Measurements from ENCODE around the gene FEZF1.

The FEZF1 gene

GRCh38 chr7:122304319-122304975 lies at the start of gene FEZF1:
TSS of gene FEZF1 (minus strand) at chr7:122304750. CDS start at chr7:122304437, 313 bp downstream.
- in situ Hi-C loops (cut with HindIII; ENCODE audit: low sequenced_read_pairs) = no loop called here

GRCh38 chr7:122352454-122352853 lies 47.9 kb upstream of the FEZF1 start:
- in situ Hi-C loops (cut with HindIII; ENCODE audit: low sequenced_read_pairs) = no loop called here

- in situ Hi-C loops (cut with HindIII; ENCODE audit: low sequenced_read_pairs) = no loop called here
These were observed 46.2 kb upstream of the FEZF1 start for GRCh38 chr7:122350701-122351100.

GRCh38 chr7:122344303-122344620 lies 39.7 kb upstream of the FEZF1 start:
- in situ Hi-C loops (cut with HindIII; ENCODE audit: low sequenced_read_pairs) = no loop called here

- in situ Hi-C loops (cut with HindIII; ENCODE audit: low sequenced_read_pairs) = no loop called here
These were observed 39.2 kb upstream of the FEZF1 start for GRCh38 chr7:122343601-122344302.

GRCh38 chr7:122340427-122340826 lies 35.9 kb upstream of the FEZF1 start:
- in situ Hi-C loops (cut with HindIII; ENCODE audit: low sequenced_read_pairs) = no loop called here

- in situ Hi-C loops (cut with HindIII; ENCODE audit: low sequenced_read_pairs) = no loop called here
These were observed 34.8 kb upstream of the FEZF1 start for GRCh38 chr7:122339145-122339904.

- in situ Hi-C loops (cut with HindIII; ENCODE audit: low sequenced_read_pairs) = no loop called here
These were observed 32.5 kb upstream of the FEZF1 start for GRCh38 chr7:122337011-122337410.

GRCh38 chr7:122329145-122329802 lies 24.7 kb upstream of the FEZF1 start:
- in situ Hi-C loops (cut with HindIII; ENCODE audit: low sequenced_read_pairs) = no loop called here

- in situ Hi-C loops (cut with HindIII; ENCODE audit: low sequenced_read_pairs) = no loop called here
These were observed 23.4 kb upstream of the FEZF1 start for GRCh38 chr7:122327969-122328368.

GRCh38 chr7:122316467-122317388 lies 12.2 kb upstream of the FEZF1 start:
- in situ Hi-C loops (cut with HindIII; ENCODE audit: low sequenced_read_pairs) = no loop called here

- in situ Hi-C loops (cut with HindIII; ENCODE audit: low sequenced_read_pairs) = no loop called here
These were observed 11.2 kb upstream of the FEZF1 start for GRCh38 chr7:122315507-122316466.

- in situ Hi-C loops (cut with HindIII; ENCODE audit: low sequenced_read_pairs) = no loop called here
These were observed 9.7 kb upstream of the FEZF1 start for GRCh38 chr7:122314284-122314683.

- in situ Hi-C loops (cut with HindIII; ENCODE audit: low sequenced_read_pairs) = no loop called here
These were observed 8.2 kb upstream of the FEZF1 start for GRCh38 chr7:122312789-122313188.

GRCh38 chr7:122311734-122312450 lies 7.3 kb upstream of the FEZF1 start:
- in situ Hi-C loops (cut with HindIII; ENCODE audit: low sequenced_read_pairs) = no loop called here

GRCh38 chr7:122311050-122311700 lies 6.6 kb upstream of the FEZF1 start:
- in situ Hi-C loops (cut with HindIII; ENCODE audit: low sequenced_read_pairs) = no loop called here

- in situ Hi-C loops (cut with HindIII; ENCODE audit: low sequenced_read_pairs) = no loop called here
These were observed 5.8 kb upstream of the FEZF1 start for GRCh38 chr7:122310119-122311021.
